Activated T-helper 1 cell treated with anti-CD3 and anti-CD28 coated beads, Interleukin-12 subunit alpha, Interleukin-12 subunit beta, Interleukin-2, Interleukin-4 antibody, amounts not matched to agents 30 ng/mL and 10 ng/mL and 1 ng/mL, durations not matched to agents 14 hours and 24 hours and 36 hours (primary cell): ENCODE measurements around the gene APEH. TPM values are rescaled to one million over a fixed set of nuclear protein-coding genes. Genes with fewer than 3 reads are reported as not detected.
"Not testable (repeated sequence)": the region's sequence is repeated elsewhere in the genome, so short reads cannot be mapped to it uniquely, and the experiment has no call there.

Experiments
- DNase-seq: peaks from one replicate; pipeline ENCODE4 v3.0.0; 2021; ENCODE audit warnings: low spot score
- H3K27ac Mint-ChIP-seq: one replicate; pipeline ENCODE4 v1.8.0; 2021; ENCODE audit warnings: mild to moderate bottlenecking, mixed read lengths
- H3K27me3 Mint-ChIP-seq: one replicate; pipeline ENCODE4 v1.8.0; 2022; ENCODE audit warnings: mild to moderate bottlenecking, moderate library complexity, mixed read lengths; ENCODE audit not compliant: insufficient read depth
- H3K36me3 Mint-ChIP-seq: one replicate; pipeline ENCODE4 v1.8.0; 2021; ENCODE audit warnings: low read depth, mixed read lengths
- H3K4me1 Mint-ChIP-seq: one replicate; pipeline ENCODE4 v1.8.0; 2021; ENCODE audit warnings: low read depth, mixed read lengths
- H3K4me3 Mint-ChIP-seq: one replicate; pipeline ENCODE4 v1.8.0; 2021; ENCODE audit warnings: mild to moderate bottlenecking, moderate library complexity, mixed read lengths
- H3K9me3 Mint-ChIP-seq: one replicate; pipeline ENCODE4 v1.8.0; 2021; ENCODE audit warnings: mixed read lengths
- intact Hi-C: fragments of 100-400 bp; cut with micrococcal nuclease; formaldehyde crosslinking; loops from one replicate; pipeline ENCODE4 v1.15.1; 2024
- total RNA-seq: library from RNA; stranded (reverse); gene quantifications from 2 replicates; pipeline ENCODE4 v1.2.3, GENCODE V29; 2022

The APEH gene
- total RNA-seq, 1 donor from 2014 or later = 113 TPM

DNA sequence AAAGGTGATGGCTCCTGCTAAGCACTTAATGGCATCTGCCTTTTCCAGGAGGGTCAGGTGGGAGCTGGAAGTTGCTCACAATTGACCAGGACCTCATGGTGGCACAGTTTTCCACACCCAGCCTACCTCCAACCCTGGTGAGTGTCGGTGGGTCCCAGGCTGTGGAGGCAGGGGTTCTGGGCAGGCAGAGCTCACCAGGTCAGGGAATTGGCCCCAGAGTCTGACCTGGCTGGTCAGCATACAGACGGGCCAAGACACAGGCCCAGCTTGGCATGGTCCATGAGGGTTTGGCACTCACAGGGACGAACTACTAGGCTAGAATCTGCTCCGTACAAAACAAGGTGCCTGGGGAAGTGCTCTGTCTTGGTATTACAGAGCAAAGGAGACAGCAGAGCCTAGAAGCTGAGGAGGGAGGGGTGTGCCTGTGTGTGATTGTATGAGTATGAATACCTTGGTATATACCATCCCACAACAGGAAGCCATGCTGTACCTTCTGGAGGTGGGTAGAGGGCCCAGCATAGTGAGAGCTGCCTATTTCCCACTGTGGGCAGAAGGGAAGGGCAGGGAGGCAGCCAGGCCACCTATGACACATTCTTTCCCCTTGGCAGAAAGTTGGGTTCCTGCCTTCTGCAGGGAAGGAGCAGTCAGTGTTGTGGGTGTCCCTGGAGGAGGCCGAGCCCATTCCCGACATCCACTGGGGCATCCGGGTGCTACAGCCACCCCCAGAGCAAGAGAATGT is 6.5 kb downstream of the APEH start:
- intact Hi-C loops = no loop called here
- no peak overlapping the region for H3K4me3 Mint-ChIP-seq
- DNase-seq = no peak
- no peak overlapping the region for H3K27ac Mint-ChIP-seq
- no peaks in the 10 kb centered on the region for H3K4me1 Mint-ChIP-seq
- H3K9me3 Mint-ChIP-seq = no peaks in the 10 kb centered on the region
- peaks cover 2% of the 10 kb centered on the region for H3K27me3 Mint-ChIP-seq
- H3K36me3 Mint-ChIP-seq = peaks cover 28% of the 10 kb centered on the region

DNA sequence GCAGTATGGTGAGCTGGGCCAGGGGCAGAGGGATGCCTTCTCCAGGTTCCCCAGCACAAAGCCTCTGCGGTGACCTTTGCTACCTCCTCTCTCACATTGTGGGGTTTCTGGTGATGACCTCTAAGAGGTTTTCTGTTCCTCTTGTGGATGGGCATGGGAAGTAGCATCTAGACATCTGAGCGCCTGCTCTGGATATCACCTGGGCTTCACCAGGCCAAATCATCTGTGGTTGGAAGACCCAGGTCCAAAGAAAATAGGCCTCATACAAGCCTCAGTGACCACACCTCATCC is 7.0 kb downstream of the APEH start:
- H3K36me3 Mint-ChIP-seq = peaks cover 25% of the 10 kb centered on the region
- H3K27me3 Mint-ChIP-seq = peaks cover 2% of the 10 kb centered on the region
- DNase-seq = no peak
- no peak overlapping the region for H3K4me3 Mint-ChIP-seq
- H3K9me3 Mint-ChIP-seq = no peaks in the 10 kb centered on the region
- no peak overlapping the region for H3K27ac Mint-ChIP-seq
- no peaks in the 10 kb centered on the region for H3K4me1 Mint-ChIP-seq
- intact Hi-C loops = no loop called here

DNA sequence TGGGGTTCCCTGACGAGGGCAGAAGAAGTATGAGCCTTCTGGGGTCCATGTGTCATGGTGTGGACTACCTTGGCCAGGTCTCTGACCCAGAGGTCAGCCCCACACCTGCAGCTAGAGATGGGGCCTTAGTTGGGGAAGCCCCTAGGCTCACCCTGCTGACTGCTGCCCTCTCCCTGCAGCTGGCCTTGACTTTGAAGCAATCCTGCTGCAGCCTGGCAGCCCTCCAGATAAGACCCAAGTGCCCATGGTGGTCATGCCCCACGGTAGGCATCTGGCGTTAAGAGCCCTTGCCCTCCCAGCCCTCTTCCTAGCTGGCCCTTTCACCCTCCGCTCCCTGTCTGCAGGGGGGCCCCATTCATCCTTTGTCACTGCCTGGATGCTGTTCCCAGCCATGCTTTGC is 7.4 kb downstream of the APEH start:
- H3K4me1 Mint-ChIP-seq = no peaks in the 10 kb centered on the region
- H3K27ac Mint-ChIP-seq = no peak overlapping the region
- H3K4me3 Mint-ChIP-seq = no peak overlapping the region
- H3K36me3 Mint-ChIP-seq = peaks cover 24% of the 10 kb centered on the region
- intact Hi-C loops = no loop called here
- peaks cover 2% of the 10 kb centered on the region for H3K27me3 Mint-ChIP-seq
- no peaks in the 10 kb centered on the region for H3K9me3 Mint-ChIP-seq
- no peak for DNase-seq

DNA sequence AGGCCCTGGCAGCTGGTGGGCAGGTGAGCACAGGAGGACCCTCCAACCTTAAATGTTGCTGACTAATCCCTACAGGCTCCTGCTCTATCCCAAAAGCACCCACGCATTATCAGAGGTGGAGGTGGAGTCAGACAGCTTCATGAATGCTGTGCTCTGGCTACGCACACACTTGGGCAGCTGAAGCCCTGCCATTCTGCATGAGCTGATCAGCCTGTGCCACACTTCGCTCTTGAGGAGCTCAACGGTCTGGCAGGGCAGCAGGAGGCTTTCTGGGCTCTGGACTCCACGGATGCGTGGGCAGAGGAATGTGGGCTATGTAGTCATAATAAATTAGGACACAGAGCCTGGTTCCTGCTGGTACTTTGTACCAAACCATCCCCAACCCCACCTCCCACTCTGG is 9.0 kb downstream of the APEH start:
- Mint-ChIP-seq H3K27me3 (peaks cover 2% of the 10 kb centered on the region), H3K9me3 (no peaks in the 10 kb centered on the region), H3K4me1 (no peaks in the 10 kb centered on the region), H3K27ac (no peak overlapping the region), H3K36me3 (peaks cover 16% of the 10 kb centered on the region), H3K4me3 (no peak overlapping the region)
- DNase-seq = no peak
- intact Hi-C loops = no loop called here

DNA sequence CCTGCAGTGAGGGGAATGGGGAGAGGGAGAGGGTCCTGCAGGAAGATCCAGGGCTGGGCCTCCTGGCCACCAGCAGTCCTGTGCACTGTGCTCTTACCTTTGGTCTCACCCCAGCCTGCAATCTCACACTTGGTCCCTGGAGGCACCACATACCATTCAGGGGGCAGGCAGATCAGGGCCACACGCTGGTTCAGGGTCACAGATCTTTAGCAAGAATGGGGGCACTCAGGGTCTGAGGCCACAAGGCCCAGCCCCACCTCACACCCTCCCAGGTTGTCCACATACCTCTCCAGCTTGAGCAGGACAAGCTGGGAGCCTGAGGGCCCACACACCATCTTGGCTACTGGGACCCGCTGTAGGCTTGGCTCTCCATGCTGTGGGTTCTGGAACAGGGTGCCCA is 10.3 kb downstream of the APEH start:
- H3K9me3 Mint-ChIP-seq, intact Hi-C loops, DNase-seq, H3K4me1 Mint-ChIP-seq, H3K27ac Mint-ChIP-seq, H3K4me3 Mint-ChIP-seq, H3K27me3 Mint-ChIP-seq: not testable (repeated sequence)
- H3K36me3 Mint-ChIP-seq = peaks cover 14% of the 10 kb centered on the region

DNA sequence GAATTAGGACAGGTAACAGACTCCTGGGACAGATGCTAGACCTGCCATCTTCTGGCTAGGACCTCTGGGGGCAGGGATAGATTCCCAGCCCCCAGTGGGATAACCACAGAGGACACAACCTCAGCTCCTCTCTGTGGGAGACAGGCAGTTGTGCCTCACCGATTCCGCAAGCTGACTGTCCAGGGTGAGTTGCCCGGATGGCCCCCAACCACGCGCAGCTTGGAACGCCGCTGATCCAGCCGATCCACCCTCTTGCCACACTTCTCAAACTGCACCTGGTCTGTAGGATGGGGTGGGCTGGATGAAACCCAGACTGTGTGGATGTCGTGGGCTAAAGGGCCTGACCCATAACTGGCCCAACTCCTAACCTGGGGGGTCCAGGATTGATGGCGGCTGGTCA is 11.0 kb downstream of the APEH start:
- intact Hi-C loops = loop anchor here (5.0 kb wide), 1 partner anchor 593 kb away; the partner anchor contains the start of gene QRICH1
- DNase-seq, H3K27me3 Mint-ChIP-seq, H3K4me1 Mint-ChIP-seq, H3K4me3 Mint-ChIP-seq, H3K9me3 Mint-ChIP-seq, H3K27ac Mint-ChIP-seq, H3K36me3 Mint-ChIP-seq: not testable (repeated sequence)

DNA sequence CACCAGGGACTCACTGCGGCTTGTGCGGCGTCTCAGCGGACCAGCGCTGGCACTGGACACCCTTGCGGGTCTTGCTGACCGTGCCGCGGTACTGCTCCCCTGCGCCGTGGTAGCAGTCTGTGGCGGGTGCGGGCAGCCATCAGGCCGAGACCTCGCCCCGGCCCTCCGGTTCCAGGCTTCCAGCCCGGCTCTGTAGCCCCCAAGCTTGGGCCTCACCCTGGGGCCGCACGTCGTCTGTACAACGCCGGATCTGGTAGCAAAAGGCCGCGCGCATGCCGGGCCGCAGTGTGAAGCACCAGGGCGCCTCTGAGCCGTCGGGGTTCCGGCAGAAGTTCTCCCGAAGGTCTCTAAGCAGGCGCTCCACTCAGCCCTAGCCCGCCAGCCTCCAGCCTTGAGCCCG is 11.7 kb downstream of the APEH start:
- intact Hi-C loops = loop anchor here (5.0 kb wide), 1 partner anchor 594 kb away; the partner anchor contains the start of gene QRICH1
- not testable (repeated sequence) for H3K4me3 Mint-ChIP-seq, H3K36me3 Mint-ChIP-seq, H3K9me3 Mint-ChIP-seq, H3K27ac Mint-ChIP-seq, DNase-seq, H3K27me3 Mint-ChIP-seq
- peaks cover 17% of the 10 kb centered on the region for H3K4me1 Mint-ChIP-seq

DNA sequence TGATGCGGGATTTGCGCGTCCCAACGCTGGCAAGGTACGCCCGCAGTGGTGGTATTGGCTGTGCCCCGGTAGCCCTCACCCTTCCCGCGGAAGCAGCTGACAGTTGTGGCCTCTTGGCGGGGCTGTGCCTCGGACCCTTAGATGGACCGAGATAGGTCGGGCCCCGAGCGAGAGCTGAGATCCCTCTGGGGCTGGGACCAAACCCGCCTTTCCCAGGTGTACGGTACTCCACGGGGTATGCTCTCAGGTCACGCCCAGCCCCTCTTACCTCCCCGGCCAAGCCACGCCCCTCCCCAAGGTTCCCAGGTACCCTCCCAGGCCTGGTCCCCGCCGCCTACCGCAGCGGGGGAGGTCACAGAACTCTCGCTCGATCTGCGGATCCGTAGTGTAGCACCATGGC is 12.2 kb downstream of the APEH start:
- peaks cover 21% of the 10 kb centered on the region for H3K4me1 Mint-ChIP-seq
- H3K9me3 Mint-ChIP-seq, H3K36me3 Mint-ChIP-seq, H3K27ac Mint-ChIP-seq, H3K4me3 Mint-ChIP-seq, DNase-seq, H3K27me3 Mint-ChIP-seq: not testable (repeated sequence)
- intact Hi-C loops = loop anchor here (5.0 kb wide), 1 partner anchor 594 kb away; the partner anchor contains the start of gene QRICH1

DNA sequence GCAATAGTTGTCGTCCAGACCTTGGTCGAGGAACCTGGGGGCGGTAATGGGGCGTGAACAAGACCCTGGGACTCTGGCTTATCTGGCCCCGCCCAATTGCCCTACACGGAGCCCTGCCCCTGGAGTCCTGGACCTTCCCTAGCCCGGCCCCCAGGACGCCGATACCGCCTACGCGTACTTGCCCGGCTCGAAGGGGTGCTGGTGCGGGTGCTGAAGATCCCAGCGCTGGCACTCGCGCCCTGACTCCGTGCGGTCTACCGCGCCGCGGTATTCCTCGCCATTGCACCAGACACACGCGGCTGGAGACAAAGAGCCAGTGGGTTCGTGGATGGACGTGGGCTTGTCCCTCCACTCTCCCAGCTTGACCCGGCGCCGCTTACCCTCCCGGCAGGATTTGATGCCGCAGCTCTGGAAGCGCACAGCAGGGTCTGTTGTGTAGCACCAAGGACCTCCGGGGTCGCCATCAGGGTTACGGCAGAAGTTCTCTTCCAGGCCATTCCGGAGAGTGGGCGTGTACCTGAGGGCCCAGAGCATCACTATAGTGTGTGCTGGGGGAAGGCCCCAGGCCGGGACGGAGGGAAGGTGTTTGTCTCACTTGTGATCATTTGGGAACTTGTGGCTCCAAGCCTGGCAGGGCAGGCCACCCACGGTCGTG is 12.7 kb downstream of the APEH start:
- H3K4me1 Mint-ChIP-seq = peaks cover 21% of the 10 kb centered on the region
- not testable (repeated sequence) for DNase-seq, H3K36me3 Mint-ChIP-seq, H3K9me3 Mint-ChIP-seq, H3K27ac Mint-ChIP-seq, H3K27me3 Mint-ChIP-seq, H3K4me3 Mint-ChIP-seq
- intact Hi-C loops = loop anchor here (5.0 kb wide), 1 partner anchor 595 kb away; the partner anchor contains the start of gene QRICH1

DNA sequence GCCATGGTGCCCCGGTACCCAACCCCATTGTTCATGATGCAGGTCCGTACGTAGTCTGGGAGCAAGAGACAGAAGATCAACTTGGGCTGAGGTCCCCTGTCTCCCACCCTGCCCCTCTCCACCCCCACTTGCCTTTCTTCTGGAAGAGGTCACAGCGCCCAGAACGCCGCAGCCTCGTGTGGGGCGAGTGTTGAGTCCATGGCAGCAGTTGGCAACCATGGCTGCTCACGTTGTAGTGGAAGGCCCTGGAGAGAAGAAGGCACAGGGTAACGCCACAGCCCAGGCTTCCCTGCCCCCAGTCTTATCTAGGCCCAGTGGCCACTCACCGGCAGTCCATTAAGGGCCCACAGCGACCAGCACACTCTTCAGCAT is 13.3 kb downstream of the APEH start:
- not testable (repeated sequence) for DNase-seq, H3K9me3 Mint-ChIP-seq, H3K36me3 Mint-ChIP-seq, H3K27ac Mint-ChIP-seq, H3K27me3 Mint-ChIP-seq
- peak overlapping the region; percentile 11 for H3K4me3 Mint-ChIP-seq
- intact Hi-C loops = loop anchor here (5.0 kb wide), 1 partner anchor 595 kb away; the partner anchor contains the start of gene QRICH1
- H3K4me1 Mint-ChIP-seq = peaks cover 21% of the 10 kb centered on the region

DNA sequence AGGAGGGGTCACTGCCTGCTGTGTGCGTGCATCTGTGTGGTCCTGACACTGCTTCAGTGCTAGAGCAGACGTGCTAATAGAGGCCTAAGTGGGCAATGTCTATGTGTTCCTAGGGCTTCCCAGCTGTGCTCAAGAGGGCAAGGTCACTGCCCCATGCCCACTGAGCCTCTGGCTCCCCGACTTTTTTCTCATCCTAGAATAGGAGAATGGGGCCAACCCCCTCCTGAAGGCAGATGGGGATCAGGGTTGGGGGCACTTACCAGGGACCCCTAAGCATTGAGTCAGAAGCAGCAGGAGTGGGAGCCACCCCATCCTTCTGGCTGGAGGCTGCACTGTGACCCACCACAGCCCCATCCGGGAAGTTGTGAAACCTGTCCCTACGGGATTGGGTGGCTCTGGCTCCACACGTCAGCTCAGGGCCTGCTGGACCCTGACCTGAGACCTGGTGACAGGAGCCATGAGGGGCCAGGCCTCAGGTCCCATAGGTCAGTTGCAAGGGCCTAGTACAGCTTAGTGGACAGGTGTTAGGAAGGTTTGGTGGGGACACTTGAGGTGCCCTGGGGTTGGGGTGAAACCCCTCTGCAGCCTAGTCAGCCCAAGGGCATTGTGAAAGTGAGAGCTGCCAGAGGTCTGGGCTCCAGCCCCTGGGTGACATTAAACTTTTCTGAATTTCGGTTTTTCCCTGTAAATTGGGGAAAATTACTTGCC is 14.3 kb downstream of the APEH start:
- Mint-ChIP-seq H3K27ac (peak overlapping the region; percentile 91), H3K4me1 (peaks cover 21% of the 10 kb centered on the region), H3K4me3 (peak overlapping the region; percentile 97)
- not testable (repeated sequence) for DNase-seq, H3K9me3 Mint-ChIP-seq, H3K27me3 Mint-ChIP-seq, H3K36me3 Mint-ChIP-seq
- intact Hi-C loops = loop anchor here (1.0 to 5.0 kb wide), 4 partner anchors 14 to 596 kb away; partner anchors contain the start of genes AMIGO3, APEH, QRICH1 and TRAIP

DNA sequence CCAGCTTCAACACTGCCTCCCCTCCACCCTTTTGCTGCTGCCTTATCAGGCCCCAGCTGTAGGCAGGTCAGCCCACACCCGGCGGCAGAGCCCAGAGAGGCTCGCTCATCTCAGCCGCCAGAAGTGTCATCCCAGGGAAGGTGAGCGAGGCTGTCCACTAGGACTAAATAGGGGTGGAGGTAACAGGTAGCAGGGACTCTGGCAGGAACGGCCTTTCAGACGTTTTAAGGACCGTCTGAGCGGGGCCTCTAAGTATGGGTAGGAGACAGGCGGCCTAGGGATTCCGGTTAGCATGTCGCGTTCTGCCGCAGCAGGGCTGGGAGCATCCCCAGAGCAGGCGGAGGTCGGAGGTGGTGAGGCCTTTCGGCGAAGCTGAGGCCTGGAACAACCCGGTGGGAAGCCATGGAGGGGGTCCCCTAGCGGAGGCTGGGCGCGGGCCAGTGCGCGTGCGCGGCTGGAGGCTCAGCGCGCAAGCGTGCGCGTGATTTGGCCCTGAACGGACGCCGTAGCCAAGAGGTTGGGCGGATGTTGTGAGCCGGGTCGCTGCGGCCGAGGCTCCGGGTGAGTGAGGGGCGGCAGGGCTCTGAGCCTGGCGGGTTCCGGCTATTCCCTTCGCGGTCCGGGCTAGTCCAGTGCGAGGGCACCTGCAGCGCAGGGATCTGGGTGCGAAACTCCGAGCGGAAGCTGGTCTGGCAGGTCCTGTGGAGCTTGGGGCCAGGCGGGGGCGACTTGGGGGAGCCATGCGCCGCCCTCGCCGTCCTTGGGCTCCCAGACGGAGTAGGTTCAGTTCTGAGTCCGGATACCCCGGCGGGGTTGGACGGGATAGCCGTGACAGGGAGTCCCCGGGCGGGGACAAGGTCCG is 15.1 kb downstream of the APEH start, which contains the start of the genes MST1 and RNF123:
Gene MST1 (minus strand): TSS at position 429 of the 862 bp plus-strand sequence. CDS start 783 bp downstream, outside the sequence.
Gene RNF123 (plus strand): TSS at position 512 of the 862 bp plus-strand sequence. CDS start 1,609 bp downstream, outside the sequence.
- Mint-ChIP-seq H3K36me3 (peaks cover 3% of the 10 kb centered on the region), H3K27ac (peak within 1 kb of the TSS; percentile 91), H3K4me1 (peaks cover 21% of the 10 kb centered on the region), H3K27me3 (peaks cover 2% of the 10 kb centered on the region), H3K4me3 (peak within 1 kb of the TSS; percentile 97), H3K9me3 (no peaks in the 10 kb centered on the region)
- peak; percentile 91 for DNase-seq
- intact Hi-C loops = loop anchor here (1.0 to 5.0 kb wide), 4 partner anchors 15 to 597 kb away; partner anchors contain the start of genes AMIGO3, APEH, QRICH1 and TRAIP
